ENCODE measurements around the gene RTL1.

DNA sequence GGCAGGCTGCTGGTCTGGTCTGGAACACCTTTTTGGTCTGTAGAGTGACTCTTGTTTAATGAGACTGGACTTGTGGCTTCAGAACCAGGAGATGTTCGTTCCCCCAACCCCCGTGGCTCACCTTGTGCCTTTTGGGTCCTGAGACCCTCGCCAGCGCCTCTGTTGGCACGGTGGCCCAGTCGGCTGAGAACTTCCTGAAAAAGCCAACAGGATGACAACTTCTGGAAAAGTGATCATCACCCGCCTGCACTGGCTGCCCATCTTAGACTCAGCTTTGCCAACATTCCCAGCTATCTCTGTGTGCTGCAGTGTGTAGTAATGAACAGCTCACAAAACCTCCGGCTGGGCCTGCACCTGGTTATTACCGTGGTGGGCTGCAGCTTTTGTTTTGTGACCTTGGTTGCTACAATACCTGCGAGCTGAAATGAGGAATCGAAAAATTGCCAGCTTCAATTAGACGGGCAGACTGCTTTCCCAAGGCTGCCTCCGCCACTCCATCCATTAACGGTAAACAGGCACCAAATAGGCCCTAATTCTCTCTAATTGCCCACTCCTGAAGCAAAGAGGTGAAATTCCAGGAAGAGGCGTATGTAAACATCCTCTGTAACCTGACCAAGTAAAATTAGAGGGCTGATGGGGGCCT is 61.6 kb downstream of the RTL1 start:
- TF ChIP-seq FOXP2 (optimal IDR thresholded peaks at IDR 0.05; ENCODE audit: control extremely low read depth, extremely low read length, insufficient read depth) (no peak), EZH2 (IDR thresholded peaks at IDR 0.05) (no peak), POLR2AphosphoS5 (IDR thresholded peaks at IDR 0.05; ENCODE audit: borderline replicate concordance, low read depth, low read length) (no peak)
